Measurements from ENCODE around the gene AICDA. TPM values are rescaled to one million over a fixed set of nuclear protein-coding genes. Genes with fewer than 3 reads are reported as not detected.

AICDA gene
- total RNA-seq, 1 donor from 2014 or later = not detected

DNA sequence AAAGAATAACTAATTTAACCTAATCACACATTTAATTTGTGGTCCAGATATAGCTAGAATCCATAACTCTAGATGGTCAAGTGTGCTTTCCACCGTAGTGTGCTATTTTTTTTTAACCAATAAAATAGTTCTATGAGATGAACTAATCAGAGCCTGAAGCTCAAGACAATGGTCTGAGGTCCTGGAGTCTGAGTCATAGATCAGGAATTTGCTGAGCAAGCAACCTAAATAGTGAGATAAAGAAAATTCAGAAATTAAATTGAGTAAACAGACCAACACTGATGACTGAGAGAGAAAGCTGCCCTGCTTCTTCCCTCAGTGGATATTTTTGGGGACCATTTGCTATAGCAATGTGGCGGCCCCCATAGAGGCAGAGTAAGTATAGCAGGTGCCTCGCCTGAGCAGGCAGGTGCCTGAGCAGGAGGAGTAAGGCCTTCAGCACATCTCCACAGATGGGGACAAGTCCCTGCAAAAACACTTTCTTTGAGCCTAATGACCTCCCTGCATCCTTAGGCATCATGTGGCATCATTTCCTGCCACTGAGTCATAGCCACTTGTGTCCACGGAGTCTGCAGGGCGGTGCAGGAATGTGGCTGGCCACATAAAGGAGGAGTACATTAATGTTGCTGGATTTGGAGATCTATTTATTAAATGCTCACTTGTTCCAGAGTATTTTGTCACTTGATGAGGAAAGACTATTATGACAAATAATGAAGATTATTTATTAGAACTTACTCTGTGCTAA lies 58.0 kb downstream of the AICDA start:
- DNase-seq = no peak

GRCh38 chr12:8553088-8553627 lies 59.5 kb downstream of the AICDA start:
- DNase-seq = no peak

Small RNAs within 50 kb of the gene (small RNA-seq; reads per million reads assigned to genes)
- not detected for gene RF00019
- not detected for gene RF00564

Other genes with a start within 250 kb of the AICDA start
- not detected for gene CLEC6A, start 156.9 kb downstream of the AICDA start, total RNA-seq
- not detected for gene CLEC4D, start 99.4 kb downstream of the AICDA start, total RNA-seq
- not detected for gene CLEC4E, start 72.0 kb downstream of the AICDA start, total RNA-seq
- gene MFAP5, start 50.0 kb upstream of the AICDA start, total RNA-seq = not detected
- 220 TPM for gene RIMKLB, start 85.1 kb upstream of the AICDA start, total RNA-seq
- 1.2 TPM for gene A2ML1, start 209.8 kb upstream of the AICDA start, total RNA-seq